ENCODE results near the gene KBTBD8. TPM values are rescaled to one million over a fixed set of nuclear protein-coding genes. Genes with fewer than 3 reads are reported as not detected.

Gene KBTBD8
- total RNA-seq, 4 donors from 2014 or later, result 0.48 to 1.9 (median 1.0) TPM

- no peaks in the 10 kb centered on the region for H3K9me3 ChIP-seq
- H3K36me3 ChIP-seq, result no peaks in the 10 kb centered on the region
- TF ChIP-seq, protein P1, sequence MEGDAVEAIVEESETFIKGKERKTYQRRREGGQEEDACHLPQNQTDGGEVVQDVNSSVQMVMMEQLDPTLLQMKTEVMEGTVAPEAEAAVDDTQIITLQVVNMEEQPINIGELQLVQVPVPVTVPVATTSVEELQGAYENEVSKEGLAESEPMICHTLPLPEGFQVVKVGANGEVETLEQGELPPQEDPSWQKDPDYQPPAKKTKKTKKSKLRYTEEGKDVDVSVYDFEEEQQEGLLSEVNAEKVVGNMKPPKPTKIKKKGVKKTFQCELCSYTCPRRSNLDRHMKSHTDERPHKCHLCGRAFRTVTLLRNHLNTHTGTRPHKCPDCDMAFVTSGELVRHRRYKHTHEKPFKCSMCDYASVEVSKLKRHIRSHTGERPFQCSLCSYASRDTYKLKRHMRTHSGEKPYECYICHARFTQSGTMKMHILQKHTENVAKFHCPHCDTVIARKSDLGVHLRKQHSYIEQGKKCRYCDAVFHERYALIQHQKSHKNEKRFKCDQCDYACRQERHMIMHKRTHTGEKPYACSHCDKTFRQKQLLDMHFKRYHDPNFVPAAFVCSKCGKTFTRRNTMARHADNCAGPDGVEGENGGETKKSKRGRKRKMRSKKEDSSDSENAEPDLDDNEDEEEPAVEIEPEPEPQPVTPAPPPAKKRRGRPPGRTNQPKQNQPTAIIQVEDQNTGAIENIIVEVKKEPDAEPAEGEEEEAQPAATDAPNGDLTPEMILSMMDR (IDR thresholded peaks at IDR 0.05), result no peak
- TF ChIP-seq POLR2AphosphoS5 (IDR thresholded peaks at IDR 0.05), result no peak
- H3K27ac ChIP-seq, result no peak overlapping the region
- H3K4me3 ChIP-seq, result no peak overlapping the region
- DNase-seq (ENCODE audit: low spot score in 2 of 2), result no peak
- 94% methylated on average over 2 of the region's 2 CpGs for WGBS
- H3K27me3 ChIP-seq, result no peaks in the 10 kb centered on the region
- no peaks in the 10 kb centered on the region for H3K4me1 ChIP-seq
Observed at GRCh38 chr3:67033079-67033478, 35.0 kb downstream of the KBTBD8 start.

DNA sequence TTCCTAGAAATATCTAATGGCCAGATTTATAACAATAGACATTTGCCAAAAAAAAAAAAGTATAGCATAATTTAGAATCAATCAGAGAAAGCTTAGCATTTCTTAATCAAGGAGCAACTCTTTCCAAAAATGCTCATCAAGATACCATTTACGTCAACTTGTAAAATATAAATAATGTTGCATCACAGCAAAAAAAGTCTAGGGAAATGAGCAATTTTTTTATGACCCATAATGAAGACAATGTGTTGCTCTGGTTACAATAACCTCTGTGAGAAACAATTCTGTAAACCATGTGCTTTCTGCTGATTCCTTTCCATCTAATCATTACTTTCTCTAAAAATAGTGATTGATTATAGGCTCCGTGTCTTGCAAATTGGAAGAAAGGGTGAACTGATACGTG lies 36.3 kb downstream of the KBTBD8 start:
- Histone ChIP-seq H3K36me3 (no peaks in the 10 kb centered on the region), H3K27ac (no peak overlapping the region), H3K4me3 (no peak overlapping the region), H3K9me3 (no peaks in the 10 kb centered on the region), H3K4me1 (no peaks in the 10 kb centered on the region), H3K27me3 (no peaks in the 10 kb centered on the region)
- TF ChIP-seq EP300 (IDR thresholded peaks at IDR 0.05) (no peak), POLR2A (IDR thresholded peaks at IDR 0.05) (no peak), POLR2AphosphoS5 (IDR thresholded peaks at IDR 0.05) (no peak)
- TF ChIP-seq, protein P1 (IDR thresholded peaks at IDR 0.05), result no peak
- 62% methylated on average over 3 of the region's 3 CpGs for WGBS
- DNase-seq (ENCODE audit: low spot score in 2 of 2), result no peak

DNA sequence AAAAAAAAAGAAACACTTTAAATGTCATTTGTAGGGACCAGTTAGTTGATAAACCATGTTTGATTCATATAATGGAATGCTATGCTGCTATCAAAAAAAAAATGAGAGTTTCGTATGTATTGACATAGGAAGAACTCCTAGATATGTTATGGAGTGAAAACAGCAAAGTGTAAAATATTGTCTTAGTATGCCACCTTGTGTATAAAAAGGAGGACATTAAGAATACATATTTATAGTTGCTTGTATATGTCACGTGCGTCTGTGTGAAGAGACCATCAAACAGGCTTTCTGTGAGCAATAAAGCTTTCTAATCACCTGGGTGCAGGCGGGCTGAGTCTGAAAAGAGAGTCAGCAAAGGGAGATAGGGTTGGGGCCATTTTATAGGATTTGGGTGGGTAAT lies 39.5 kb downstream of the KBTBD8 start:
- no peak for DNase-seq (ENCODE audit: low spot score in 2 of 2)
- Histone ChIP-seq H3K9me3 (no peaks in the 10 kb centered on the region), H3K27me3 (no peaks in the 10 kb centered on the region), H3K27ac (no peak overlapping the region), H3K36me3 (no peaks in the 10 kb centered on the region), H3K4me3 (no peak overlapping the region), H3K4me1 (no peaks in the 10 kb centered on the region)
- 57% methylated on average over 4 of the region's 4 CpGs for WGBS
- no peak for TF ChIP-seq POLR2A (IDR thresholded peaks at IDR 0.05)
- TF ChIP-seq, protein P1 (IDR thresholded peaks at IDR 0.05), result no peak
- no peak for TF ChIP-seq POLR2AphosphoS5 (IDR thresholded peaks at IDR 0.05)
- no peak for TF ChIP-seq EP300 (IDR thresholded peaks at IDR 0.05)

- DNase-seq (ENCODE audit: low spot score in 2 of 2), result no peak
- no peaks in the 10 kb centered on the region for H3K4me1 ChIP-seq
- no peaks in the 10 kb centered on the region for H3K27me3 ChIP-seq
- no peaks in the 10 kb centered on the region for H3K36me3 ChIP-seq
- no peak overlapping the region for H3K27ac ChIP-seq
- H3K9me3 ChIP-seq, result no peaks in the 10 kb centered on the region
- TF ChIP-seq POLR2A (IDR thresholded peaks at IDR 0.05) (no peak), POLR2AphosphoS5 (IDR thresholded peaks at IDR 0.05) (no peak), EP300 (IDR thresholded peaks at IDR 0.05) (no peak)
- TF ChIP-seq, protein P1 (IDR thresholded peaks at IDR 0.05), result no peak
- whole genome bisulfite sequencing, result 81% methylated on average over 1 of the region's 1 CpG
- no peak overlapping the region for H3K4me3 ChIP-seq
Observed at GRCh38 chr3:67044295-67044694, 46.2 kb downstream of the KBTBD8 start.

DNA sequence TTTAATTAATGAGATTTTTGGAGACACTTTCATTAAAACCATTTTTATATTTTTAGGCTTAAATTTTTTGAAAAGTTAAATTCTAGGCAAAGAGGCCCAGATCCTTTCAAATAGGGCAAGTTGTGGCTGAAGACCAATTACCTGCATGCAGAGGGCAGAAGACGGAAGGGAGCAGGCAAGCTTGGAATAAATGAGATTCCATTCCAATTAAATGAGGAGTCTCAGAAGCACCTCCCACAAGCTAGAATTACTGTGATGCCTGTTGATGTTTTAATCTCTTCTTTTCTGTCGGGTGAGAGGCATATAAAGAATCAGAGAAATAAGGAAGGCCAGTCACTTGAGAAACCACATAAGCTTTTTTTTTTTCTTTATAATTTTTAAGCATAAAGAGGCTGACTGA lies 46.8 kb downstream of the KBTBD8 start:
- 37% methylated on average over 2 of the region's 2 CpGs for WGBS
- Histone ChIP-seq H3K27me3 (no peaks in the 10 kb centered on the region), H3K4me1 (no peaks in the 10 kb centered on the region), H3K9me3 (no peaks in the 10 kb centered on the region), H3K36me3 (no peaks in the 10 kb centered on the region), H3K27ac (no peak overlapping the region), H3K4me3 (no peak overlapping the region)
- TF ChIP-seq EP300 (IDR thresholded peaks at IDR 0.05), result no peak
- DNase-seq (ENCODE audit: low spot score in 2 of 2), result no peak

- DNase-seq (ENCODE audit: low spot score in 2 of 2), result no peak
- H3K27ac ChIP-seq, result no peak overlapping the region
- no peak overlapping the region for H3K4me3 ChIP-seq
Observed at GRCh38 chr3:67045711-67046465, 47.8 kb downstream of the KBTBD8 start.

More at GRCh38 chr3:67045711-67046465, 47.8 kb downstream of the KBTBD8 start:
- Histone ChIP-seq H3K4me1 (no peaks in the 10 kb centered on the region), H3K36me3 (no peaks in the 10 kb centered on the region), H3K27me3 (no peaks in the 10 kb centered on the region), H3K9me3 (no peaks in the 10 kb centered on the region)
- WGBS, result 68% methylated on average over 5 of the region's 5 CpGs
- TF ChIP-seq EP300 (IDR thresholded peaks at IDR 0.05) (no peak), POLR2AphosphoS5 (IDR thresholded peaks at IDR 0.05) (no peak), POLR2A (IDR thresholded peaks at IDR 0.05) (no peak)
- TF ChIP-seq, protein P1 (IDR thresholded peaks at IDR 0.05), result no peak
